Suprapubic skin (tissue), 4 donors: ENCODE data around the gene OXCT1. TPM values are rescaled to one million over a fixed set of nuclear protein-coding genes. Genes with fewer than 3 reads are reported as not detected.

Experiments
- DNase-seq, 2 donors: peaks; one replicate each; pipeline ENCODE4 v3.0.0-alpha.2; 2019; ENCODE audit warnings: low spot score in 2 of 2
- H3K27ac ChIP-seq: fragments of 200-600 bp; sonication (generic); one replicate; pipeline ENCODE4 v1.5.1; 2019
- H3K27me3 ChIP-seq: fragments of 200-600 bp; sonication (generic); one replicate; pipeline ENCODE4 v1.5.1; 2019
- H3K36me3 ChIP-seq: fragments of 200-600 bp; sonication (generic); one replicate; pipeline ENCODE4 v1.5.1; 2019
- H3K4me1 ChIP-seq: fragments of 200-600 bp; sonication (generic); one replicate; pipeline ENCODE4 v1.5.1; 2019
- H3K4me3 ChIP-seq: fragments of 200-600 bp; sonication (generic); one replicate; pipeline ENCODE4 v1.5.1; 2019; ENCODE audit warnings: mild to moderate bottlenecking
- H3K9me3 ChIP-seq: fragments of 200-600 bp; sonication (generic); one replicate; pipeline ENCODE4 v1.5.1; 2019
- CTCF ChIP-seq, 2 donors: fragments of 200-600 bp in 1 of 2; fragments of 450-650 bp in 1 of 2; sonication (generic) in 1 of 2; IDR thresholded peaks; one replicate each; pipeline ENCODE4 v1.5.1; 2016 to 2019; ENCODE audit warnings: antibody characterized with exemption in 2 of 2, mild to moderate bottlenecking in 1 of 2, moderate library complexity in 1 of 2
- EP300 ChIP-seq: sonication (generic); formaldehyde crosslinking; IDR thresholded peaks from one replicate; pipeline ENCODE4 v1.6.1; 2017; ENCODE audit warnings: antibody characterized with exemption
- POLR2A ChIP-seq, 2 donors: fragments of 450-650 bp; IDR thresholded peaks; one replicate each; pipeline ENCODE4 v1.6.1; 2017; ENCODE audit warnings: antibody characterized with exemption in 2 of 2, mild to moderate bottlenecking in 2 of 2, moderate library complexity in 2 of 2
- POLR2AphosphoS5 ChIP-seq, 3 donors: sonication (generic); formaldehyde crosslinking; IDR thresholded peaks; one replicate each; pipeline ENCODE4 v1.6.1; 2017; ENCODE audit warnings: antibody characterized with exemption in 3 of 3
- WGBS: methylation state at CpG from one replicate; pipeline ENCODE4 v1.1.5; 2018; 5-methylcytosine and 5-hydroxymethylcytosine counted together
- total RNA-seq, 4 donors: library from RNA; depleted of rRNA; stranded (reverse); fragments of >200 nt; gene quantifications; one replicate each; pipeline ENCODE4 v1.1.0, GENCODE V29; 2016

The OXCT1 gene
- total RNA-seq, 4 donors from 2014 or later, result 17.4 to 71.9 (median 24.7) TPM

GRCh38 chr5:41831155-41831554 is 39.1 kb downstream of the OXCT1 start:
- Histone ChIP-seq H3K9me3 (no peaks in the 10 kb centered on the region), H3K27me3 (no peaks in the 10 kb centered on the region), H3K4me1 (peaks cover 5% of the 10 kb centered on the region), H3K4me3 (no peak overlapping the region), H3K36me3 (peaks cover 45% of the 10 kb centered on the region), H3K27ac (no peak overlapping the region)
- 92% methylated on average over 3 of the region's 3 CpGs for WGBS
- no peak for DNase-seq
- TF ChIP-seq POLR2AphosphoS5 (IDR thresholded peaks at IDR 0.05) (no peak), POLR2A (IDR thresholded peaks at IDR 0.05) (no peak), EP300 (no peak), CTCF (IDR thresholded peaks at IDR 0.05) (no peak)

- peaks cover 35% of the 10 kb centered on the region for H3K36me3 ChIP-seq
- no peak overlapping the region for H3K27ac ChIP-seq
- DNase-seq, result no peak
- H3K4me3 ChIP-seq, result no peak overlapping the region
- 96% methylated on average over 1 of the region's 1 CpG for WGBS
- no peaks in the 10 kb centered on the region for H3K27me3 ChIP-seq
- H3K4me1 ChIP-seq, result no peaks in the 10 kb centered on the region
- TF ChIP-seq EP300 (no peak), POLR2AphosphoS5 (IDR thresholded peaks at IDR 0.05) (no peak)
- H3K9me3 ChIP-seq, result no peaks in the 10 kb centered on the region
Measured at GRCh38 chr5:41827792-41828191, 42.4 kb downstream of the OXCT1 start.

DNA sequence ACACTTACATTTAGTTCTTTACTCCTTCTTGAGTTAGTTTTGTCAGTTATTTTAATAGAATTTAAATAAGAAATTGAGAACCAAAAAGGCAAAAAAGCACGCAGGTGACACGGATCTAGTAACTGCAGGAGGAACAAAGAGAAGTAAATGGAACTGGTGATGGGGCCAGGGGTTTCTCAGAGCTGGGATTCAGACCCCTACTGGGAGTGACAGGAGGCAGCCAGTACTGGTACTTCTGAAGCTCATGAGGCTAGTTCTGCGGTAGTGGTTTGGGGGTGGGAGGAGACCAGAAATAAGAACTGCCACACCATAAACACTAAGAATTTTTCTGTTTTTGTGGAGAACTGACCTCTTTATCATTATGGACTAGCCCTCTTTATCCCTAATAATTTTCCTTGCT is 48.2 kb downstream of the OXCT1 start:
- 93% methylated on average over 3 of the region's 3 CpGs for WGBS
- H3K27me3 ChIP-seq, result no peaks in the 10 kb centered on the region
- peaks cover 4% of the 10 kb centered on the region for H3K36me3 ChIP-seq
- H3K27ac ChIP-seq, result no peak overlapping the region
- TF ChIP-seq CTCF (IDR thresholded peaks at IDR 0.05) (no peak), EP300 (no peak), POLR2AphosphoS5 (IDR thresholded peaks at IDR 0.05) (no peak), POLR2A (IDR thresholded peaks at IDR 0.05) (no peak)
- no peaks in the 10 kb centered on the region for H3K9me3 ChIP-seq
- no peaks in the 10 kb centered on the region for H3K4me1 ChIP-seq
- DNase-seq, result no peak
- H3K4me3 ChIP-seq, result no peak overlapping the region

DNA sequence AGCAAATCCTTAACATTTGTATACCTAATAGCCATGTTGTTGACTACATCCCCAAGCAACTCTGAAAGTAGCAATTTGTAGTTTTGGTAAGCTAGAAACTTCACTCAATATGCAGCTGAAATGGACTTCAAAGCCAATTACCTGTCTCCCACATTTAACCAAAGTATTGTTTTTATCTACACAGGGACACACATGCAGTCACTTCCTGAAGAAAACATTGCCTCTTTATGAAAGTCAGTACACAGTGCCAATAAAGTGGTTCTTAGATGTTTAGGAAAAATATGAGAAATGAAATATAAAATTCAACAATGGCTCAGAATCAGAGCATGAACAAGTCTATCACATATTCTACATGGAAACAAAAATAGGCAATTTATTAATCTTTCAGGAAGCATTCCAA is 49.2 kb downstream of the OXCT1 start:
- H3K27me3 ChIP-seq, result no peaks in the 10 kb centered on the region
- no peak overlapping the region for H3K27ac ChIP-seq
- H3K9me3 ChIP-seq, result no peaks in the 10 kb centered on the region
- H3K4me3 ChIP-seq, result no peak overlapping the region
- H3K36me3 ChIP-seq, result no peaks in the 10 kb centered on the region
- TF ChIP-seq POLR2A (IDR thresholded peaks at IDR 0.05) (no peak), CTCF (IDR thresholded peaks at IDR 0.05) (no peak), EP300 (no peak), POLR2AphosphoS5 (IDR thresholded peaks at IDR 0.05) (no peak)
- no peaks in the 10 kb centered on the region for H3K4me1 ChIP-seq
- DNase-seq, result no peak

DNA sequence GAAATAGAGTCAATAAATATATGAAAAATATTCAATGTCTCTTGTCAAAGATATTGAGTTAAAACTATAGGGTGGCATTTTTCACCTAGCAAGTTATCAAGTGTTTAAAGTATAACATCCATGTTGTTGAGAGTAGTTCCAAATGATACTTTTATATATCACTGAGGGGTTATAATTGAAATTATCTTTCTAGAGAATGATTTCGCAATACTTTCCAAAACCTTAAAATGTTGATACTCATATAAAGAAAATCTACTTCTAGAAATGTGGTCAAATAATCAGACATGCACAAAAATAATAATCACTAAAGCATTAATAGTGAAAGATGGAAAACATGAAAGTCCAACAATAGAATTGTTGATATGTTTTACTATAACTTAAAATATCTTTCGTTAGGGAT is 50.1 kb downstream of the OXCT1 start:
- Histone ChIP-seq H3K4me1 (no peaks in the 10 kb centered on the region), H3K9me3 (no peaks in the 10 kb centered on the region), H3K27me3 (no peaks in the 10 kb centered on the region), H3K4me3 (no peak overlapping the region), H3K36me3 (no peaks in the 10 kb centered on the region), H3K27ac (no peak overlapping the region)
- TF ChIP-seq POLR2AphosphoS5 (IDR thresholded peaks at IDR 0.05) (no peak), EP300 (no peak), POLR2A (IDR thresholded peaks at IDR 0.05) (no peak), CTCF (IDR thresholded peaks at IDR 0.05) (no peak)
- WGBS, result 98% methylated on average over 2 of the region's 2 CpGs
- no peak for DNase-seq

DNA sequence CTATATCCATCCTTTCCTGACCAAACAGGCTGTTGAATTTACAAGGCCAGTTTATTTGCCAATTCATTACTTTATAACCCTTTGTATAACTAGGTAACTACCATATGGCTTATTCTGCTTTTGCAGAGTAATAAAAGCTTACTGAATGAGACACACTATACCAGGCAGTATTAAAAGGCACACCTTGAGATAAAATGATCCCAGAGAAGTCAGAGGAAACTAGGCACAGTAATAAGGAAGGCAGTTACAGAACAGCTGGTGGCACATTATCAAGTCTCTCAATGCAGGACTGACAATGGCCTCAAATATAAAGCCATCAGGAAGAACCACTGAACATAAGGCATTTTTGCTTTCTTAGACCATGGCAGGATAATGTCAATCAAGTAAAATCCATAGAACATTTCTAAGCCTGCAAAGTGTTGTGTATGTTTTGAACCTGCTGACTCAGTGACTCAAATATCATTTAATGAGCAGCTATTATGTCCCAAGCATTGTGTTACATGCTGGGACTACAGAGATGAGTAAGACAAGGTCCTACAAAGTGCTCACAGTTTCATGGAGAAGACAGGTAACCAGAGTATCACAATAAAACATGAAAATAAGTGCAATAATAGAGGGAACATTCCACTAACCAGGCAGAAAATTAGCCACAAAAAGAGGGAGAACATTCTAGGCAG is 52.5 kb downstream of the OXCT1 start:
- H3K9me3 ChIP-seq, result no peaks in the 10 kb centered on the region
- H3K27ac ChIP-seq, result no peak overlapping the region

More for the DNA sequence above, 52.5 kb downstream of the OXCT1 start:
- DNase-seq, result no peak
- Histone ChIP-seq H3K27me3 (no peaks in the 10 kb centered on the region), H3K4me3 (no peak overlapping the region), H3K36me3 (no peaks in the 10 kb centered on the region), H3K4me1 (no peaks in the 10 kb centered on the region)
- TF ChIP-seq POLR2AphosphoS5 (IDR thresholded peaks at IDR 0.05) (no peak), POLR2A (IDR thresholded peaks at IDR 0.05) (no peak), EP300 (no peak), CTCF (IDR thresholded peaks at IDR 0.05) (no peak)
